IMR-90 (cell line): Measurements from ENCODE around the gene WNT8B. TPM values are rescaled to one million over a fixed set of nuclear protein-coding genes. Genes with fewer than 3 reads are reported as not detected.

ENCODE experiments used
- ATAC-seq: fragments of 200-7000 bp; cut with Tn5 transposase; 2 replicates; pipeline ENCODE4 v1.9.1; 2020; ENCODE audit warnings: low read depth, mild to moderate bottlenecking, moderate library complexity
- BruUV-seq: library from RNA; stranded (reverse); fragments of 400-500 nt; replicated peaks from 2 replicates; lab custom pipeline; 2021; lab: Mats Ljungman, UMichigan
- CTCF ChIA-PET: fragments of 300-600 bp; formaldehyde crosslinking; extraction: SDS; loops from one replicate; lab custom pipeline; 2021; ENCODE audit warnings: antibody characterized with exemption; lab: Yijun Ruan, JAX
- POLR2A ChIA-PET: fragments of 300-600 bp; sonication (Branson Sonifier 250); formaldehyde crosslinking; loops from one replicate; lab custom pipeline; 2022; ENCODE audit warnings: antibody characterized with exemption; ENCODE audit not compliant: unreplicated experiment; lab: Charles Lee
- DNase-seq: peaks from one replicate; pipeline ENCODE4 v3.0.0; 2013
- H2AFZ ChIP-seq: replicated peaks from 2 replicates; pipeline ENCODE3; 2013; ENCODE audit warnings: low read length, mild to moderate bottlenecking; ENCODE audit not compliant: poor library complexity
- H2AK5ac ChIP-seq: 2 replicates; pipeline ENCODE4 v1.6.1; 2013; ENCODE audit warnings: low read depth, low read length, inconsistent platforms
- H2AK9ac ChIP-seq: replicated peaks from 2 replicates; pipeline ENCODE3; 2013; ENCODE audit warnings: mild to moderate bottlenecking, low read depth, low read length, moderate library complexity; ENCODE audit not compliant: poor library complexity
- H2BK120ac ChIP-seq: 2 replicates; pipeline ENCODE4 v1.6.1; 2013; ENCODE audit warnings: low read depth, low read length, inconsistent platforms
- H2BK15ac ChIP-seq: 3 replicates; pipeline ENCODE4 v1.6.1; 2013; ENCODE audit warnings: low read depth, low read length, inconsistent platforms
- H2BK20ac ChIP-seq: 2 replicates; pipeline ENCODE4 v1.6.1; 2013; ENCODE audit warnings: low read depth, mild to moderate bottlenecking, inconsistent platforms, low read length, moderate library complexity
- H2BK5ac ChIP-seq: 2 replicates; pipeline ENCODE4 v1.6.1; 2013; ENCODE audit warnings: mild to moderate bottlenecking, low read depth, low read length, inconsistent platforms; ENCODE audit not compliant: poor library complexity, severe bottlenecking
- H3K14ac ChIP-seq: replicated peaks from 2 replicates; pipeline ENCODE4 v1.6.1; 2013; ENCODE audit warnings: low read depth, low read length, inconsistent platforms
- H3K18ac ChIP-seq: 2 replicates; pipeline ENCODE4 v1.6.1; 2013; ENCODE audit warnings: low read depth, low read length, control low read depth
- H3K23ac ChIP-seq: 2 replicates; pipeline ENCODE4 v1.6.1; 2013; ENCODE audit warnings: low read depth, low read length, inconsistent platforms
- H3K27ac ChIP-seq: 2 replicates; pipeline ENCODE4 v1.5.1; 2013; ENCODE audit warnings: mild to moderate bottlenecking, control low read depth, low read length; ENCODE audit not compliant: insufficient read depth
- H3K27me3 ChIP-seq: 2 replicates; pipeline ENCODE4 v1.6.1; 2013; ENCODE audit warnings: low read length; ENCODE audit not compliant: control insufficient read depth, insufficient read depth
- H3K36me3 ChIP-seq: 2 replicates; pipeline ENCODE4 v1.6.1; 2013; ENCODE audit warnings: low read length, mixed read lengths; ENCODE audit not compliant: control insufficient read depth, insufficient read depth
- H3K4ac ChIP-seq: 2 replicates; pipeline ENCODE4 v1.6.1; 2013; ENCODE audit warnings: low read depth, low read length, inconsistent platforms
- H3K4me1 ChIP-seq: 2 replicates; pipeline ENCODE4 v1.6.1; 2013; ENCODE audit warnings: low read length, mixed read lengths; ENCODE audit not compliant: control insufficient read depth, insufficient read depth
- H3K4me2 ChIP-seq: 2 replicates; pipeline ENCODE4 v1.6.1; 2013; ENCODE audit warnings: low read depth, mild to moderate bottlenecking, control low read depth, low read length, moderate library complexity
- H3K4me3 ChIP-seq: 2 replicates; pipeline ENCODE4 v1.5.1; 2013; ENCODE audit warnings: low read depth, mild to moderate bottlenecking, control low read depth, low read length, moderate library complexity; ENCODE audit not compliant: insufficient read depth
- H3K56ac ChIP-seq: 2 replicates; pipeline ENCODE4 v1.6.1; 2013; ENCODE audit warnings: low read length, inconsistent platforms; ENCODE audit not compliant: insufficient read depth; ENCODE audit errors: extremely low read depth
- H3K79me1 ChIP-seq, 2 experiments: 2 replicates each; pipeline ENCODE4 v1.6.1; 2013; ENCODE audit warnings: low read length in 2 of 2, inconsistent platforms in 1 of 2, low read depth in 1 of 2
- H3K9ac ChIP-seq: 2 replicates; pipeline ENCODE4 v1.6.1; 2013; ENCODE audit warnings: low read depth, low read length, control low read depth
- H3K9me1 ChIP-seq: 2 replicates; pipeline ENCODE4 v1.6.1; 2013; ENCODE audit warnings: low read length, inconsistent platforms; ENCODE audit not compliant: insufficient read depth
- H3K9me3 ChIP-seq: 2 replicates; pipeline ENCODE4 v1.6.1; 2013; ENCODE audit warnings: low read length; ENCODE audit not compliant: control insufficient read depth, insufficient read depth
- H4K20me1 ChIP-seq: 2 replicates; pipeline ENCODE4 v1.6.1; 2013; ENCODE audit warnings: low read length, inconsistent platforms; ENCODE audit not compliant: insufficient read depth
- H4K5ac ChIP-seq: 2 replicates; pipeline ENCODE4 v1.6.1; 2013; ENCODE audit warnings: mild to moderate bottlenecking, low read depth, low read length, control low read depth
- H4K8ac ChIP-seq, 2 experiments: 2 replicates each; pipeline ENCODE4 v1.6.1; 2013; ENCODE audit warnings: low read depth in 2 of 2, low read length in 2 of 2, control low read depth in 1 of 2, inconsistent platforms in 1 of 2
- H4K91ac ChIP-seq: 2 replicates; pipeline ENCODE4 v1.6.1; 2013; ENCODE audit warnings: low read depth, low read length, inconsistent platforms; ENCODE audit not compliant: insufficient read depth
- BHLHE40 ChIP-seq: fragments of 150-350 bp; IDR thresholded peaks from 2 replicates; pipeline ENCODE4 v1.6.1; 2016; ENCODE audit warnings: mild to moderate bottlenecking, low read depth, low read length
- CEBPB ChIP-seq: IDR thresholded peaks from 2 replicates; pipeline ENCODE4 v1.6.1; 2012; ENCODE audit warnings: low read depth, low read length, improper control_type of control experiment
- CHD1 ChIP-seq: IDR thresholded peaks from 2 replicates; pipeline ENCODE4 v1.6.1; 2012; ENCODE audit warnings: low read depth, low read length, improper control_type of control experiment
- FOS ChIP-seq: fragments of 150-350 bp; IDR thresholded peaks from 2 replicates; pipeline ENCODE4 v1.6.1; 2016; ENCODE audit warnings: low read depth, low read length
- MAFK ChIP-seq: IDR thresholded peaks from 2 replicates; pipeline ENCODE4 v1.6.1; 2012; ENCODE audit warnings: low read depth, low read length, improper control_type of control experiment
- MAZ ChIP-seq: IDR thresholded peaks from 2 replicates; pipeline ENCODE4 v1.6.1; 2012; ENCODE audit warnings: low read depth, mild to moderate bottlenecking, low read length, improper control_type of control experiment, moderate library complexity, borderline replicate concordance
- MXI1 ChIP-seq: IDR thresholded peaks from 2 replicates; pipeline ENCODE4 v1.6.1; 2012; ENCODE audit warnings: low read depth, mild to moderate bottlenecking, low read length, moderate library complexity, borderline replicate concordance
- NFE2L2 ChIP-seq: fragments of 150-350 bp; IDR thresholded peaks from 2 replicates; pipeline ENCODE4 v1.6.1; 2016; ENCODE audit warnings: low read depth, mild to moderate bottlenecking, low read length
- POLR2A ChIP-seq: IDR thresholded peaks from 2 replicates; pipeline ENCODE4 v1.6.1; 2012; ENCODE audit warnings: mild to moderate bottlenecking, low read depth, low read length
- RAD21 ChIP-seq: IDR thresholded peaks from 2 replicates; pipeline ENCODE4 v1.6.1; 2012; ENCODE audit warnings: low read length, improper control_type of control experiment
- RCOR1 ChIP-seq: IDR thresholded peaks from 2 replicates; pipeline ENCODE4 v1.6.1; 2012; ENCODE audit warnings: mild to moderate bottlenecking, low read length, improper control_type of control experiment; ENCODE audit not compliant: insufficient replicate concordance
- RFX5 ChIP-seq: IDR thresholded peaks from 2 replicates; pipeline ENCODE4 v1.8.0; 2012; ENCODE audit warnings: low read depth, mild to moderate bottlenecking, low read length, moderate library complexity
- SMC3 ChIP-seq: fragments of 150-350 bp; IDR thresholded peaks from 2 replicates; pipeline ENCODE4 v1.6.1; 2016; ENCODE audit warnings: low read depth, mild to moderate bottlenecking, antibody characterized with exemption, low read length, moderate library complexity
- WGBS, 2 experiments: methylation state at CpG; one replicate each; pipeline versions ENCODE4 v1.1.5 to v1.1.7; 2013; ENCODE audit warnings: missing lambda C conversion rate in 2 of 2; ENCODE audit not compliant: insufficient read length in 1 of 2; ENCODE audit errors: extremely low coverage in 2 of 2; 5-methylcytosine and 5-hydroxymethylcytosine counted together
- dilution Hi-C: fragments of 300-500 bp; cut with HindIII; formaldehyde crosslinking; loops from one replicate; pipeline ENCODE4 v1.14.3; 2018; ENCODE audit warnings: low sequenced_read_pairs; ENCODE audit not compliant: unreplicated experiment
- in situ Hi-C: fragments of 300-500 bp; cut with MboI; formaldehyde crosslinking; loops from 3 replicates; pipeline ENCODE4 v1.14.3; 2019; ENCODE audit warnings: low sequenced_read_pairs, inconsistent platforms, mixed read lengths
- intact Hi-C: fragments of 100-400 bp; cut with micrococcal nuclease; formaldehyde crosslinking; loops from 2 replicates; pipeline ENCODE4 v1.10.0; 2022
- polyA plus RNA-seq, 3 experiments: library from polyadenylated mRNA; depleted of rRNA; stranded (reverse); fragments of >200 nt; gene quantifications; 2 replicates each; pipeline ENCODE4 v1.2.3, GENCODE V29; 2012; ENCODE audit warnings: low replicate concordance in 1 of 3
- total RNA-seq: library from RNA; depleted of rRNA; stranded (reverse); fragments of >200 nt; gene quantifications from 2 replicates; pipeline ENCODE4 v1.2.3, GENCODE V29; 2012
- TF ChIP-seq, protein P1 (sequence below): fragments of 150-350 bp; IDR thresholded peaks from 2 replicates; pipeline ENCODE4 v1.6.1; 2016; ENCODE audit warnings: low read depth, mild to moderate bottlenecking, low read length, moderate library complexity, borderline replicate concordance
- TF ChIP-seq, protein P2 (sequence below): fragments of 150-350 bp; IDR thresholded peaks from 2 replicates; pipeline ENCODE4 v1.6.1; 2017; ENCODE audit warnings: mild to moderate bottlenecking, antibody characterized with exemption, low read length, low read depth
- TF ChIP-seq, protein P3 (sequence below): conservative IDR thresholded peaks from 2 replicates; pipeline ENCODE4 v1.5.1; 2012; ENCODE audit warnings: mild to moderate bottlenecking, low read depth, low read length, improper control_type of control experiment

WNT8B gene
- total and polyA plus RNA-seq, 2 of the 4 experiments (the other 2 are of a cell fraction), result 0.03 TPM; not detected in 1

DNA sequence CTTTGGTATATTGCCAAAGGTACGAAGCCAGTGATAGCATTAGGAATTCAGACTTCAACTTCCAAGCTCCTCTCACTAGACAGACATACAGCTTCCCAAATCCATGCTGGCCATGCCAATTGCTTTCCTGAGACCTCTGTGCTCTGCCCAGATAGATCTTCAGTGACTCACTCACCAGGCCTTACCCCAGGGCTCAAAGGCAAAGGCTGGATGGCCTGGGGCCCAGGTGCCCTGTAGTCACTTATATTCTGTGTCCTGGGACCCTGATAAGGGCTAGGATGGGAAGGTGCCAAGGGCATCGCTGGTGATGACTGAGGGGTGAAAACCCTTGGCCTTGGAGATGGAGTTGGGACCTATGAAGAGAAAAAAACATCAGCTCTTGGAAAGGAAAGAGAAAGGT lies 27.7 kb downstream of the WNT8B start:
- in situ Hi-C loops (no loop called here), intact Hi-C loops (no loop called here), dilution Hi-C loops (no loop called here)
- TF ChIP-seq RCOR1 (no peak), MAFK (no peak), NFE2L2 (no peak), RAD21 (no peak), RFX5 (no peak), CEBPB (no peak), MXI1 (no peak), SMC3 (no peak), FOS (no peak), CHD1 (no peak), POLR2A (no peak), BHLHE40 (no peak), MAZ (no peak)
- TF ChIP-seq, protein P1, sequence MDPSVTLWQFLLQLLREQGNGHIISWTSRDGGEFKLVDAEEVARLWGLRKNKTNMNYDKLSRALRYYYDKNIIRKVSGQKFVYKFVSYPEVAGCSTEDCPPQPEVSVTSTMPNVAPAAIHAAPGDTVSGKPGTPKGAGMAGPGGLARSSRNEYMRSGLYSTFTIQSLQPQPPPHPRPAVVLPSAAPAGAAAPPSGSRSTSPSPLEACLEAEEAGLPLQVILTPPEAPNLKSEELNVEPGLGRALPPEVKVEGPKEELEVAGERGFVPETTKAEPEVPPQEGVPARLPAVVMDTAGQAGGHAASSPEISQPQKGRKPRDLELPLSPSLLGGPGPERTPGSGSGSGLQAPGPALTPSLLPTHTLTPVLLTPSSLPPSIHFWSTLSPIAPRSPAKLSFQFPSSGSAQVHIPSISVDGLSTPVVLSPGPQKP, result no peak
- TF ChIP-seq, protein P2, sequence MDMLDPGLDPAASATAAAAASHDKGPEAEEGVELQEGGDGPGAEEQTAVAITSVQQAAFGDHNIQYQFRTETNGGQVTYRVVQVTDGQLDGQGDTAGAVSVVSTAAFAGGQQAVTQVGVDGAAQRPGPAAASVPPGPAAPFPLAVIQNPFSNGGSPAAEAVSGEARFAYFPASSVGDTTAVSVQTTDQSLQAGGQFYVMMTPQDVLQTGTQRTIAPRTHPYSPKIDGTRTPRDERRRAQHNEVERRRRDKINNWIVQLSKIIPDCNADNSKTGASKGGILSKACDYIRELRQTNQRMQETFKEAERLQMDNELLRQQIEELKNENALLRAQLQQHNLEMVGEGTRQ, result no peak
- TF ChIP-seq, protein P3, sequence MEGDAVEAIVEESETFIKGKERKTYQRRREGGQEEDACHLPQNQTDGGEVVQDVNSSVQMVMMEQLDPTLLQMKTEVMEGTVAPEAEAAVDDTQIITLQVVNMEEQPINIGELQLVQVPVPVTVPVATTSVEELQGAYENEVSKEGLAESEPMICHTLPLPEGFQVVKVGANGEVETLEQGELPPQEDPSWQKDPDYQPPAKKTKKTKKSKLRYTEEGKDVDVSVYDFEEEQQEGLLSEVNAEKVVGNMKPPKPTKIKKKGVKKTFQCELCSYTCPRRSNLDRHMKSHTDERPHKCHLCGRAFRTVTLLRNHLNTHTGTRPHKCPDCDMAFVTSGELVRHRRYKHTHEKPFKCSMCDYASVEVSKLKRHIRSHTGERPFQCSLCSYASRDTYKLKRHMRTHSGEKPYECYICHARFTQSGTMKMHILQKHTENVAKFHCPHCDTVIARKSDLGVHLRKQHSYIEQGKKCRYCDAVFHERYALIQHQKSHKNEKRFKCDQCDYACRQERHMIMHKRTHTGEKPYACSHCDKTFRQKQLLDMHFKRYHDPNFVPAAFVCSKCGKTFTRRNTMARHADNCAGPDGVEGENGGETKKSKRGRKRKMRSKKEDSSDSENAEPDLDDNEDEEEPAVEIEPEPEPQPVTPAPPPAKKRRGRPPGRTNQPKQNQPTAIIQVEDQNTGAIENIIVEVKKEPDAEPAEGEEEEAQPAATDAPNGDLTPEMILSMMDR, result no peak
- Histone ChIP-seq H4K8ac (no peak overlapping the region), H3K9me3 (no peaks in the 10 kb centered on the region), H3K9me1 (no peaks in the 10 kb centered on the region), H2AFZ (no peak overlapping the region), H4K20me1 (no peaks in the 10 kb centered on the region), H3K4me3 (no peak overlapping the region), H4K91ac (no peak overlapping the region), H2BK15ac (no peak overlapping the region), H3K4me2 (no peak overlapping the region), H3K36me3 (peaks cover 22% of the 10 kb centered on the region), H2BK20ac (no peak overlapping the region), H4K5ac (no peak overlapping the region), H3K79me1 (no peaks in the 10 kb centered on the region), H2AK5ac (no peak overlapping the region), H2BK120ac (no peak overlapping the region), H3K27ac (no peak overlapping the region), H2BK5ac (no peak overlapping the region), H3K18ac (no peak overlapping the region), H3K4me1 (no peaks in the 10 kb centered on the region), H2AK9ac (no peak overlapping the region), H3K56ac (no peak overlapping the region), H3K27me3 (peaks cover 2% of the 10 kb centered on the region; the same call in 1 of the 2 replicates), H3K14ac (no peak overlapping the region; the same call in 1 of the 2 replicates), H3K4ac (no peak overlapping the region), H3K23ac (no peak overlapping the region), H3K9ac (no peak overlapping the region)
- POLR2A ChIA-PET, result no interaction called here
- no peak for DNase-seq
- CTCF ChIA-PET, result no interaction called here
- no CpG with 5 or more reads among the region's 2 CpGs for WGBS, 2 experiments
- no peak for ATAC-seq
- BruUV-seq, result no TSS peak
